NCI-H2107 (cell line): Measurements from ENCODE around the gene GRK6.

ENCODE experiments used
- DNase-seq: peaks from one replicate; lab custom pipeline; 2025; lab: John Stamatoyannopoulos, UW

Gene GRK6

DNA sequence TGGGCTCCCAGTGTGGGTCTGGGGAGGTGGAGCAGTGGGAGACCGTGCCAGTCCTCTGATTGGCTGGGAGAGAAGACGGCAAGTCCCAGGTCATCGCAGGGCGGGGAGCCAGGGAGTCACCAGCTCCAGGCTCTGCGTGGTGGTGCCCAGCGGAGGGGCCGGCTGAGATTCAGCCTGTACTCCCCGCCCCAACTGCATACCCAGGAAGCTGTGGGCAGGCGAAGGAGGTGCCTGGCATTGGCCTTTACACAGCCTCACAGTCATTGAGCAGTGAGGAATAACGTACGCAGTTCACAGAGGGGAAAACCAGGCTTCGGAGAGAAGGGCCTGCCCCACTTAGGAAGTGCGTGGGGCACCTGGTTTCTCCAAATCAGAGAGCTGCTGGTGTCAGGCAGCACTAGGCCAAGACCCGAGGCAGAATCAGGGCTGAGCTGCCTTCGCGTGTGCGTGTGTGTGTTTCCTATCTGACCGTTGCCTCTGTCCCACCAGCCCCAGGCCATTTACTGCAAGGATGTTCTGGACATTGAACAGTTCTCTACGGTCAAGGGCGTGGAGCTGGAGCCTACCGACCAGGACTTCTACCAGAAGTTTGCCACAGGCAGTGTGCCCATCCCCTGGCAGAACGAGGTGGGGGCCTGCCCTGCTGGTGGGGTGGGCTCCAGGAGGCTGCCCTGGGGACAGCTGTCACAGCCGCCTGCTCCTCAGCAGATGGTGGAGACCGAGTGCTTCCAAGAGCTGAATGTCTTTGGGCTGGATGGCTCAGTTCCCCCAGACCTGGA, 13.9 kb downstream of the GRK6 start:
- DNase-seq = no peak

DNA sequence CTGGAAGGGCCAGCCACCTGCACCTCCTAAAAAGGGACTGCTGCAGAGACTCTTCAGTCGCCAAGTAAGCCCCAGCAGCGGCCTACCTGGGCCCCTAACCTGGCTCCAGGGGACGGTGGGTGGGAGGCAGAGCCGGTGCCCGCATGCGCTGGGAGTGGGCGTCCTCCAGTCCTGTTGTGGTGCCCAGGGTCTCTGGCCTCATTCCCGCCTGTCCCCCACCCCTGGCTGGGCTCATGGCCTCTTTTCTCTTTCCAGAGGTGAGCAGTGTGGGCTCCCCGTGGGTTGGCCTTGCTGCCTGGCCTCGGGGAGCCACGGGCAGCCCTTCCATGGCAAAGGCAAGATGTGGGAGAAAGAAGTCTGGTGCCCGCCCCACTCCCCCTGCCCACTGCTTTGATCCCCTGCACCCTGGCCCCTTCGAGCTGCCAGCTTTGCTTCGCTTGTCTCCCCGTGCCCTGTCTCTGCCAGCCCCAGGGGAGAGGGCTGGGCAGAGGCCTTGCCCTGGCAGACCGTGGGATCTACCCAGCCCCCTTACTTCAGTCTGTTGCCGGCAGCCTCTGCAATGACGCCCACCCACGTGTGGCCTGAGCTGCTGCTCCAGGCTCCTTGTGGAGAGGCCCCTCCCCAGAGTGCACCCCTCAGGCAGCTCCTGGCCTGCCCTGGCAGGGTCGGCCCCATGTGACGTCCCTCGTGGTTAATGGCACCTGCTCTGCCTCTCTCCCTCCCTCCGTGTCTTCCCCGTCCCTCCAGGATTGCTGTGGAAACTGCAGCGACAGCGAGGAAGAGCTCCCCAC, 14.7 kb downstream of the GRK6 start:
- no peak for DNase-seq

DNA sequence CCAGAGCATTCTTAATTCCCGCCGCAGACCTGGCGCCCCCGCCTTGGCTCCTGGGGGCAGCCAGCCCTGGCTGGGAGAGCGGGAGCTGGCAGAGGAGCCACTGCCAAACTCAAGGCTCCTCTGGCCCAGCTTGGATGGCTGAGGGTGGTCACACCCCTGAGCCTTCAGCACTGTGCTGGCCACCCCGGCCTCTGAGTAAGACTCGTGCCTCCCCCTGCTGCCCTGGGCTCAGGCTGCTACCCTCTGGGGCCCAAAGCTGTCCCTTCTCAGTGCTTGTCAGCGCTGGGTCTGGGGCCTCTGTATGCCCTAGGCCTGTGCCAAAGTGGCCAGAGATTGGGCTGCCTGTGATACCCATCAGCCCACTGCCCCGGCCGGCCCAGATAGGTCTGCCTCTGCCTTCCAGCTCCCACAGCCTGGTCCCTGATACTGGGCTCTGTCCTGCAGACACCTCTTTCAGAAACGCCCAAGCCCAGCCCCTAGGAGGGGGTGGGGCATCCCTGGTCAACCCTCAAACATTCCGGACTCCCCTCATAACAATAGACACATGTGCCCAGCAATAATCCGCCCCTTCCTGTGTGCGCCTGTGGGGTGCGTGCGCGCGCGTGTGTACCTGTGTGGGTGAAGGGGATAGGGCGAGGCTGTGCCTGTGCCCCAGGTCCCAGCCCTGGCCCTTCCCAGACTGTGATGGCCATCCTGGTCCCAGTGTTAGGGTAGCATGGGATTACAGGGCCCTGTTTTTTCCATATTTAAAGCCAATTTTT, 15.8 kb downstream of the GRK6 start:
- DNase-seq = no peak

DNA sequence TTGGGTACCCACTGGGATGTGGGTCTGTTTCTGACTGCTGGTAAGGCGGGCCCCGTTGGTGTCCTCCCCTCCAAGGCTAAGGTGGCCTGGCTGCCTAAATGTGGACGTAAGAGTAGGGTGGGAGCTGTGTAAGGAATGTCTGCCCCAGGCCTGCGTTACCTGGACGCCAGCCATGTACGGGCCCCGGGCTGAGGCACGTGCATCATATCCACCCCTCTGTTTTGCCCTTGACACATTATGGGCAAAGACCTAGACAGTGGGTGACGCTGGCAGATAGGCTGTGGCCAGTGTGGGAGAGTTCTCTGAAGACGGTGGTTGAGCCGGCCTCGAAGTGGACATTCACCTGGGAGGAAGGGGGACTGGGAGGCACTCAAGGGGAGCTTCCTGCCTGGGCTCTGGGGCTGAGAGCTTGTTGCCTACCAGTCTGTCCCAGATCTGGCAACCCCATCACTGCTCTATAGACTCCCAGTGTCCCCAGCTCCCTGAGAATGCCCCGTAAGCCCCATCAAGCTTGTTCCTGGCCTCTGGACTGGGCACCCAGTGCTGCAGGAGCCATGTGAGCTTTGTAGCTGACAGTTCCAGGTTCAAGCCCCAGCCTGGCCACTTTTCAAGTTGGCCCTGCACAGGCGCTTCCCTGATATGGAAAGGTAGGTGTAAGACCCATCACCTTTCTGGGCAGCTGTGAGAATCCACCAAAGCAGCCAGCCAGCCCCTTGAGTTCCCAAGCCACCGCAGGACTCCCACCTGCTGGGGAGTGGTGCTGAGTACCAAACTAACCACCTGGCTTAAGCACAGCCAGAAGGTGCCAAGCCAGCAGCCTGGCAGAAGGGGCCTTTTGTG, 16.9 kb downstream of the GRK6 start:
- no peak for DNase-seq

DNA sequence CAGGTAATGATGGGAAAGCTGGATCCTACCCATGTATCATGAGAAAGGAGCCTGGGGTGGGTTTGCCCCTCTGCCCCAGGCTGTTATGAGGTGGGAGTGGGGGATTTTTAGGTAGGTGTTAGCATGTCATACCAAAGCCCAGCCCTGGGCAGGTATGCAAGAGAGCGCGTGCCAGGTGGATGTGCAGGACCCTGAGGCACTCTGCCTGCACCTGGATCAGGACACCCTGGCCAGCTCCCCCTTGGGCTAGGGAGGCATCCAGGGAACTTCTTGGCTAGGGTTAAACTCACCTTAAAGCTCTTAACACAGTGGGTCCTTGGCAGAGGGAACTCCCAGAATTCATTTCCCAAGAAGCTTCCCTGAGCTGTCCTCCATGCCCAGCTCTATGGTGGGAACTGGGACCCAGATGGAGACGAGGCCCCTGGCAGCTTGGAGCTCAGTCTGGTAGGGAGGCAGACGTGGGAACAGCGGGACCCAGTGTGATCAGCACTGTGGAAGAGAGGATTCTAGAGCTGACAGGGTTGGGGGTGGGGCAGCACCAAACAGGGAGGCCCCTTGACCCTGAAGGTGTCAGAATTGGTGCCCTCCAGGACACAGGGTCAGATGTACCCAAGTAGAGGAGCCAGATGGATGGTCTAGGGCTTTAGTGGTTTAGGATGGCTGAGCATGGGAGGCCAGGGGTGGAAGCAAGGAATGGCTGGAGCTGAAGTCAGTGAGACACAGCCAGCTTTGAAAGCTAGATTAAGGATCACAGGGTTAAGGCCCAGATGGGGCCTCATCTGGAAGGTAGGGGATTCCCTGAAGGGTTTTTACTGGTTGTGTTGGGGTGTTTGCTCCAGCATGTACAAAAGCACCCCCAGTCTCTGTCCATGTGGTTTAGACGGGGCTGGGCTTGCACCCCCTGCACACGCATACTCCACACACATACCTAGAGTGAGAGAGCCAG, 17.9 kb downstream of the GRK6 start:
- no peak for DNase-seq

DNA sequence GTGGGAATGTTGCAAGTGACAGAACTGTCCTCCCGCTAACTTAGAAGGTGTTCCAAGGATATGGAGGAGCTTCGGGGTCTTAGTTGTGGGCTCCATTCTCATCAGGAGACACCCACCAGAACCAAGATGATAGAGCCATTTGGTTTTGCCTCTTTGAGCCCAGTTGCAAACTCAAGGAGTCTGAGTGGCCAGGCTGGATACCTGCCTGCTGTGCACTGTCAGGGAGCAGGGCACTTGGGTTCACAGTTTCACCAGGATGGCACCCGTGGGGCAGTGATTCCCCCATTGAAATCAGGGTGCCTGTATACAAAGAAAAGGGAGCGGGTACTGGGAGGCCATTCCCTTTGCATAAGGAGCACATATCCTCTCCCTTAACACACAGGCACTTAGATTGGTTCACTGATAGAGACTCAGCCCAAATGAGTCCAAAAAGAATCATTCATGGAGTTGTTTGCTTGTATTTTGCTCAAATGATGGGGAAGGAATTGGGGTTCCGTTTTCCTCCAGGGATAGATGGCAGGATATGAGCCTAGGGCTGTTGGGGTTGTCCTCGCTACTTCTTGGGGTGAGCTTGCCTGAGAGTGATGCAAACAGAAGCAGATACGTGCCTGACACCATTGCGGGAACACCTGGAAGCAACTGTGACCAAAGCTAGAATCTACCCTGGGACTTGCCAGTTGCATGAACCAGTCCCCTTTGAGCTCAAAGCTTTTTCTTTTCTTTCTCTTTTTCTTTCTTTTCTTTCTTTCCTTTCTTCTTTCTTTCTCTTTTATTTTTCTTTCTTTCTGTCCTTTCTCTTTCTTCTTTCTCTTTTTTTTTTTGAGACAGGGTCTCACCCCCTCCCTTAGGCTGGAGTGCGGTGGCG, 18.8 kb downstream of the GRK6 start:
- no peak for DNase-seq

DNA sequence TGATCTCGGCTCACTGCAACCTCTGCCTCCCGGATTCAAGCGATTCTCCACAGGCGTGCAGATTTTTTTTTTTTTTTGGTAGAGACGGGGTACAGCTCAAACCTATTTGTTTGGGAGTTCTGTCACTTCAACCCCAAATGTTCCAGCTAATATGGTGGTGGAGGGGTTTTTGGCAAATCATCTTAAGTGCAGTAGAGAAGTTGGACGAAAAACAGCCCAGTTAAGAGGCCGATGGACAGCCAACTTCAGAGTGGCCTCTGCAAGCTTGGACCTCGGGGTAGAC, 19.4 kb downstream of the GRK6 start:
- no peak for DNase-seq

DNA sequence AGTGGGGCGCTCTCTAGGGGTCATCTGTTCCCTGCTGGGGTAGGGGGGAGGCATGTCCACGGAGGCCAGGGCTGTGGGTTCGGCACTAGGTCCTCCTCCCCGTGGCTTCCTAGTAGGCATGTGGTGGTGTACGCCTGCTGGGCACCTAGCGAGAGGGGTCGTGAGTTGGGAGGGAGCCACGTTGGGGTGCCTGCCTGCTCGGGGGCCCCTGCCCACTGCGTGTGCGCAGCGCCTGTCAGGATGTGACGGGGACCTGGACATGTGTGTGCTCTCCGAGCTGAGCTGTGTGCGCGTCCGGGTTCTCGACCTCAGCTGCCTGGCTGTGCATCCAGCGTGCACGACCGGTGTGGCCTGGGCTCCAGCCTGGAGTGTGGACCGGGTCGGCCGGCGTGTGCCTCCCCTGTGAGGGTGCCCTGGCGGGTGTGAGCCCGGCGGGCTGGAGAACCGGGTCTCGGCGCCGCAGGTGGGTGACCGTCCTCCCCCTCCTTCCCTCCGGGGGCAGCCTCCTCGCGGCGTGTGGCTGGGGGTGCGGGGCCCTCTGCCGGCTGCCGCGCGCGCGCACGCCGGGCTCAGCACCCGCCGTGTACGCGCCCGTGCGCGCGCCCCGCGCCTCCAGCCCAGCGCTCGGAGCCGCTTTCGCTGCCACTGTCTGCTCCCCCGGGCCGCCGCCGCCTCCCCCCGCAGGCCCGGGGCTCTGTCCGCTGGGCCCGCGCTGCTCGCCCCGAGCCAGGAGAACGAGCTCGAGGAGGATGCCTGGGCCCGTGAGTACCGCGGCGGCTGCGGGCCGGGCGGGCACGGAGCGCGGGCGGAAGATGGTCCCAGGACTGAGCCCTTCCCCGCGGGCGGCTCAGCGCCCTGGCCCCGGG, 20.0 kb downstream of the GRK6 start, which contains the start of gene PRR7:
Gene PRR7, plus strand, starts transcription at position 615 of the 866 bp plus-strand sequence. CDS start 8,254 bp downstream, outside the sequence.
- DNase-seq = no peak

DNA sequence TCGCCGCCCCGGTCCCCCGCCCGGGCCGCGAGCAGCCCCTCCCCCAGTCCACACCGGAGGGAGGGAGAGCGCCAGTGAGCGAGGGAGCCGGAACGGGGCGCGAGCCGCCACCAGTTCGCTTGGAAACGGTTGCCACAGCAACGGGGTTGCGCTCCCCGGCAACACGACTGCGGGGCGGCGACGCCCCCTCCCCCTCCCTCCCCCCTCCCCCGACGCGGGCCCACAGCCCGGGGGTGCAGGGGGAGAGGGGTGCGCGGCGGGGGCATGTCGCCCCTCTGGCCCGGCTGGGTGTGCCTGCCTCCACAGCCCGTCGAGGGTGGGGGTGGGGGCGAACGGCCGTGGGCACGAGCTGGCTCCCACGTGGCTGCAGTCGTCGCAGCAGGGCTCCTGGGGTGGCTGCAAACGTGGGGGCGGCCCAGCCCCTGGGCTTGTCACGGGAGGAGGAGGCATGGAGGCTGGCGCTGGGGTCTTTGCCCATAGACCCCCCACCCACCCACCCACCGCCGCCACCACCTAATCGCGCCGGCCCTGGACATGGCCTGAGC, 20.7 kb downstream of the GRK6 start:
- DNase-seq = no peak

DNA sequence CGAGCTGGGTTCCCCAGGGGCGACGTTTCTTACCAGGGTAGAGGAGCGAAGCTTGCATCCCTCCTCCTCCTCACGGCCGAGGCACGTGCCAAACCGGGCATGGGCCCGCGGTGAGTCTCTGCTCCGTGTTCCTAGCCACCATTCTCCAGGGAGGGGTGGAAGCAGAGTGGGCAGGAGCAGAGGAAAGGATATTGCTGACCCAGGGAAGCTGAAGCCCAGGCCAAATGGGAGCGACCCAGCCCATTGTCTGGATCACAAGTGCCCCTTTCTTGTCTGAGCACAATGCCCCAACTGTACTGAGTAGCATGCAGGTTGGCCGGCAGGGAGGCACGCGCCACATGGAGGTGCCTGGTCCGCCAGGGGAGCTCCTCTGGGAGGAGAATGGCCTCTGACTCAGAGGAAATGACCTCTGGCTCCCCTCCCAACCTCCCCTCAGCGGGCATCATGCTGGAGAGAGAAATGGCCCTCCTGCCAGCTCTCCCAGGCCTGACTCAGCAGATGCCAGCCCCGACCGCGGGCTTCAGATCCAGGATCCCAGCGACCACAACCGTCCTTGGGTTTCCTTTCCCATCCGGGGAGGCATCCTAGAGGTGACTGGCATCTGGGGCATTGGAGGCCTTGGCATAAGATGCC, 21.3 kb downstream of the GRK6 start:
- no peak for DNase-seq

DNA sequence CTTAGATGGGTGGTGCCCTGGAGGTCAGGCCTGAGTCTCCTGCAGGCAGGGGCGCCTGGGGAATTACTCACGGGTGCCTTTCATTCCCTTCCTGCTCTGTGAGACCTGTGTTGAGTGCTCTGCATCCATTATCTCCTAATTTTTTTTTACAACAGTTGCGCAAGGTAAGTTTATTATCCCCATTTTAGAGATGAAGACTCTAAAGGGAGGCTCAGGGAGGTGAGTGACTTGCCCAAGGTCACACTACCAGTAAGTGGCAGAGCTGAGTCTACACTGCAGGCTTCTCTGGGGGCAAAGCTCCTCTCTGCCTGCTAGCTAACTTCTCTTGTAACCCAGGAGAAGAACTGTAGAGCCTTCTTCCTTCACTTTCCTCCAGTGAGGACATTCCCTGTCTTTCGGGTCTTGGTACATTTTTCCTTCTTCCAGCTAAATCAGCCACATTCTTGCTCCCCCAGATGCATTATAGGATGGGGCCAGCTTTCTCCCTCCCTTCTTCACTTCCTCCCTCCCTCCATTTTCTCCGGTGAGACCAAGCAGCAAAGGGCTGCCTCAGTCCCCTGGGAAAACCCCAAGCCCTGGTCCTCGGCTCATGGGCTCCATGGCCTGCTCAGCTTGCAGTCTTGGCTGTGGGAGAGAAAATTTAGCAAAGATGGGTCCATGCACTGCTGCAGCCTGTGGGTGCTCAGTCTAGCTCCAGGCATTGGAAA, 21.9 kb downstream of the GRK6 start:
- no peak for DNase-seq

DNA sequence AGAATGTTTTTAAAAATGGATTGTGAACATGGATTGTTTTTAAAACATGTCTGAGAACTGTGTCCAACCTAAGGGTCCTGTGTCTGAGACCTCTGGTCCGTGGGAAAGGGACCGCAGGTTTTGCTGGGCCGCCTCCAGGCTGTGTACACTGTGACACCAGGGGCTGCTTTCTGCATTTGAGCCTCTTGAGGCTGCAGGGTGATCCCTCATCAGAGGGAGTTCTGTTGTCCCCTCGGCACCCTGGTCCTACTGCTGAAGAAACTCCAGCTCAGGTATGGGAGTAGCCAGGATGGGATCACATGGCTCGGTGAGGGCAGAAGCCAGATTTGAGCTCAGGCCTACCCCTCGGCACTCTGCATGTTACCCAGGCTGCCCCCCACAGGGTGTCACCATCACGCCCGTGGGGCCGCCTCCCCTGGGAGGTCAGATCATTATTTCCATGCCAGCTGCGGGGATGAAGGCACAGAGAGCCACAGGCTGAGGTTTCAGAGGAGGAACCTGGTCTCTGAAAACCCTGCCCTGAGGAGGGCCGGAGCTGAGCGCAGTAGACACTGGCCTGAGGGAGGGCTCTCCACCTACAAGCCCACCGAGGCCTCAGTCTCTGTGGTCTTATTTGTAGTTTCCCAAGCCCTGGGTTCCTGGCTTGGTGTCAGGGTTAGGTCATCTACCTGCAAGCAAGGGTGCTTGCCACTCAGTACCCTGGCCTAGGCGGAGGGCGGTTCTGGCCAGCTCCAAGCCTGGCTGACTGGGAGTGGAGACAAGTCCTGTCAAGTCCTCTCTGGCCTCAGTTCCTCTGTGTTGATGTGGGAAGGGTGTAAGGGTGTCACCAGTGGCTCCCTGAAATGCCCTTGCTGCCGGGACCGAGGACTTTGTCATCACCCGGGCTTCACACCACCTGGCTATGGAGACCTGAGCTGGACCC, 22.9 kb downstream of the GRK6 start:
- no peak for DNase-seq

DNA sequence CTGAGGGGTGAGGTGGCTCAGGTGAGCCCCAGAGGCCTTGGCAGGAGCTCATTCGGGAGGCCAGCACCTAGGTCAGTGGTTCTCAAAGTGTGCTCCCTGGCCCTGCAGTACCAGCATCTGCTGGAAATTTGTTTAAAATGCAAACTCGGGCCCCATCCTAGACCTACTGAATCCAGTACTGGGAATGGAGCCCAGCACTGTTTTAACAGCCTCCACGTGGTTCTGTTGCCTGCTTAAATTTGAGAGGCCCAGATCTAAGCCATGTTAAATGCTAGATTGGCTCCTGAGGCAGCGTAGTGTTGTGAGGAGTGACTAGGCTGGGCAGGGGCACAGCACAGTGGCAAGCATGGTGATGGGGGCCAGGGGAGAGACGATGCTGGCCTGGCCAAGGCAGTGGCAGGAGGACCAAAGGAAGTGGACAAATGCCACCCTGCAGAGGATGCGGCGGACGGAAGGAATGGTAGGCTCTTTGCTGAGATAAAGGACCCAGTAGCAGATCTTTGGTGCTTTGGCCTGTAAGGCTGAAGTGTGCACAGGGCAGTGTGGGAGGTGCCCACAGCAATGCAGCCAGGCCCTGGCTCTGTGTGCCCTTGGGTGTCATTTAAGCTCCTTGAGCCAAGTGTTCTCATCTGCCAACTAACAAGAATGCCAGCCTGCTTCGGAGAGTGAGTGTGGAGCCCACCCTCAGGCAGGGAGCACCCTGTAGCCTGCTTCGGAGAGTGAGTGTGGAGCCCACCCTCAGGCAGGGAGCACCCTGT, 24.4 kb downstream of the GRK6 start:
- no peak for DNase-seq

DNA sequence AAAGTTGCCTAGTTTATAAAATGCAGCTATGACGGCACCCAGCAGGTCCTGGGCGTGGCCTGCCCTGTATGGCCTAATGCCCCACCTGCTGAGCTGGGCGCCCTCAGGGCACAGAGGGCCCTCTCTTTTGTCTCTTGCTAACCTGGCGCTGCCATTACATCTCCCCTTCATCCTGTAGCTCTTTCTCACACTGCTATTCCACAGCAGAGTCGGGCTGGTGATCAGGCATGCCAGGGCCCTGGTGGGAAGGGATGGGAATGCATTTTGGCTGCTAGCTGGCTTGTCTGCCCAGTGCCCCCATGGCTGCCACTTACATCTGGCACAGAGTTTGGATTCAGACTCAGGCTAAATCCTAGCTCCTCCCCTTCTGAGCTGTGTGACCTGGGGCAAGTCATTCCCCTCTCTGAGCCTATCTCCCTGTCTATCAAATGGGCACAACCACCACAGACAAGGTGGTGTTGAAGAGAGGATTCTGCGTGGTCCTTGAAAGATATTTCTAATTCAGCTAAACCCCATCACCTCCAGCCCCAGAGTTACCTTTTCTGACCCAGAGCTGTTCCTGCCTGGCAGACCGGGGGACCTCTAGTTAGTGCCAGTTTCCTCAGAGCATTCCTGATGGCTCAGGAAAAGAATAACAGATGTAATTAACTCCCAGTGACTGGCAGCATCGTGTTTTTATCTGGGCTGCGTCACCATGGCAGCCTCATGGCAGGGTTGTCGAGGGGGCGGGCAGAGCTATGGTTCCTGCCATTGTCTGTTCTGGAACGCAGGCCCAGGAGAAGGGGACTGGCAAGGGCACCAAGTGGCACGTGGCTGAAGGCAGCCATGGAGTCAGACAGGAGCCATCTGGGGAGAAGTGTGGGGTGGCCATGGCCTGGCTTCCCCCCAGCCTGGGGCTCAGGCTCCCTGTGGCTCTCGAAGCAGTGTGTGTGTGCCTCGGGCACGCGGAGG, 26.5 kb downstream of the GRK6 start:
- no peak for DNase-seq
